ENCODE results near the gene KRT17.

The KRT17 gene

GRCh38 chr17:41624208-41625101, at the start of gene KRT17:
KRT17 (minus strand) TSS chr17:41624575; CDS start chr17:41624509, 66 bp downstream.
- in situ Hi-C loops (cut with HindIII; ENCODE audit: low sequenced_read_pairs): no loop called here

DNA sequence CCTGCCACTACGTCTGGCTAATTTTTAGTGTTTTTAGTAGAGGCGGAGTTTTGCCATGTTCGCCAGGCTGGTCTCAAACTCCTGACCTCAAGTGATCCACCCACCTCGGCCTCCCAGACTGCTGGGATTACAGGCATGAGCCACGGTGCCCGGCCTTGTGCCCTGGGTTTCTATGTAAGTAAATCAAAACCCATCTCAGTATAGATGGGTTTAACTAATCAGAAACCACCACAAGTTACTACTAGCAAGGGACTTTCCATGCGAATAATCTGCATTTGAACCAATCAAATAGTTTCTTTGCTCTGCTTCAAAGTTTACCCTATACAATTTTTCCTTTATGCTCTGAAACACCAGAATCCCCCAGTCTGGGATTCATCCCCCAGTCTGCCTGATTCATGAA, 47.8 kb upstream of the KRT17 start:
- in situ Hi-C loops (cut with HindIII; ENCODE audit: low sequenced_read_pairs): no loop called here

DNA sequence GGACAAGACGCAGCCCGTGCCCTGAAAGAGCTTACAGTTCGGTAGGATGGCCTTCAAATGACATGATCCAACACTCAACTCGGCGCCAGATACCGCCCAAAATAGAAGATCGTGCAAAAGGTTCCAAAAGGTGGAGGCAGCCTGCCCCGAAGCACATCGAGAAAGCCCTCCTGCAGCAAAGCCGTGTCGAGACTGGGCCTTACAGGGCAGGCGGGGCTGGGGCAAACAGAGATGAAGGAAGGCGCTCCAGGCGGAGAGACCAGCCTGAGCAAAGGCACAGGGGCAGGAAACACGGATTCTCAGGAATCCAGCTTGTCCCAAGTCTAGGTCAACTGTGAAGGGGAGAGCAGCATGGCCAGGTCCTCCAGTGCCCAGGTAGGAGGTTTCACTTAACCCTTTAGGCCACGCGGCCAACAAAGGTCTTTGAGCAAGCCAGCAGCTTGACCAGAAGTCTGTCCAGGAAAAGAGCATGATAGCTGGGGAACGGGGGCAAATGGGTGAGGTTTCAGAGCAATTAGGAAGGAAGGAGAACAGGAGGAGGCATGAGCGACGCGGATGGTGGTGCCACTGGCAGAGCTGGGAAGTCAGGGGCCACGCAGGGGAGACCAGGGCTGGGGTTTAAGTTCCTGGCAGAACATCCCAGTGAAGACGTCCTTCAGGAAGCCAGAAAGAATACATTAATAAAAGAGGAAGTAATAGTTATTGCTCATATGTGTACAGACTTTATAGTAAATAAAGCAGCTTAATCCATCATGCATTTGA, 43.1 kb upstream of the KRT17 start:
- in situ Hi-C loops (cut with HindIII; ENCODE audit: low sequenced_read_pairs): no loop called here

- in situ Hi-C loops (cut with HindIII; ENCODE audit: low sequenced_read_pairs): no loop called here
These were observed 42.4 kb upstream of the KRT17 start for GRCh38 chr17:41666708-41667279.

GRCh38 chr17:41666237-41666641, 41.9 kb upstream of the KRT17 start:
- in situ Hi-C loops (cut with HindIII; ENCODE audit: low sequenced_read_pairs): no loop called here

- in situ Hi-C loops (cut with HindIII; ENCODE audit: low sequenced_read_pairs): no loop called here
These were observed 41.3 kb upstream of the KRT17 start for GRCh38 chr17:41665566-41666236.

DNA sequence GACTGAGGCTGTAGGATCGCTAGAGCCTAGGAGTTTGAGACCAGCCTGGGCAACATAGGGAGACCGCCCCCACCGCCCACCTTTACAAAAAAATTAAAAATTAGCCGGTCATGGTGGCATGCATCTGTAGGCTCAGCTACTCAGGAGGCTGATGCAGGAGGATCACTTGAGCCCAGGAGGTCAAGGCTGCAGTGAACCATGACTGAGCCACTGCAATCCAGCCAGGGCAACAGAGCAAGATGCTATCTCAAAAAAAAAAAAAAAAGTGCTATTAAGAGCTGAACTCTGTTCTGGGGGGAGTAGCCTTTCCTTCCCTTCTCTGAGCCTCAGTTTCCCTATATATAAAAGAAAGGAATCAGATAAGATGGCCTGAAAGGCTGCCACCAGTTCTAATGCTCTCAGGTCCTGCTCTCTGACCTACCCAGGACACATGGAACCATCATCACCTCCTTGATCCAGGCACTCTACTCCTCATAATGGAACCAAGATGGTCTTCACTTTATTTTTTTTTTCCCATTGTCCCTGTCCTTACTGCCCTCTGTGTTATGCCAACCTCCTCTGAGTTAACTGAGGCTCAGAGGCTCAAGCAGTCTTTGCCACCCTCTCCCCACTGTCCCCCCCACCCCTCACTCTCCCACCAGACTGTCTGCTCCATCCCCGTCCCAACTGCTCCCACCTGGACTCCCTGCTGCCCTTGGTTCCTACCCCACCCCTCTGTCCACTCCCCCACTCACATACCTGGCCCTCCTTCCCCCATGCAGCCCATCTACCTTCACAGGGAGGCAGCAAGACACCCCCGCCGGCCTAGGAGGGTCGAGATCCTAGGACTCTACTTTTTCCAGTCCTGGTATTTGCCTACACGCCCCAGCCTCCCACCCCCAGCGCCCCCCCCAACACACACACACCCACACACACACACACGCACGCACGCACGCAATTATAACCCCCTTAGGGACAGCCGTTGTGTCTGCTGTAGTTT, 40.5 kb upstream of the KRT17 start:
- in situ Hi-C loops (cut with HindIII; ENCODE audit: low sequenced_read_pairs): no loop called here

GRCh38 chr17:41664172-41664457, 39.7 kb upstream of the KRT17 start:
- in situ Hi-C loops (cut with HindIII; ENCODE audit: low sequenced_read_pairs): no loop called here

DNA sequence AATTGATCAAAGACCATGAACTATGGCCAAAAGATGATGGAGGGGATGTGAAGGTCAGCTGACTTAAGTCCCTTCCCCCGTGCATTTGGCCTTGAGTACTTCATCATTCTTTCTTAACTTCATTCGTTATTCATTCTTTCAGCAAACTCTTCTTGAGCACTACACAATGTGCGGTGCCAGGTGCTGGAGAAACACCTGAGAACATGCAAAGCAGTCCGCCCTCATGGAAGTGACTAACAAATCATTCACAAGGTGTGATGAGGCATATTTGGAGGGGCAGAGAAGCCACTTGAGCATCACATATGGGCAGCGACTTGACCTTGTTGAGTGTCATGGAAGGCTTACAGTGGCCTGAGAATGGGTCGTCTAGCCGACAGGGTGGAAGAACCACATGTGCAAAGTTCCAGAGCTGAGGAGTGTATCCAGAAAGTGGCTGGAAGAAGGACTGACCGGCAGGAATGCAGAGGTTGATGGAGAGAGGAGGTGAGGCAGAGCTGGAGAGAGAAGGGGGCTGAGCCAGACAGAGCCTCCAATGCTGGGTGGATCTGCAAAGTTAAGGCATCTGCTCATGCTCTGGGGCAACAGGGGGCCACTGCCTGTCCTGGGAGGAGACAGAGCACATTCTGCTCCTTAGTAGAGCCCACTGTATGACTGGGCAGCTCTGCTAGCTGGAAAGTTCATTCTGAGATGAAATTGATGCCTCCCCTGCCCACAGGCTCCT, 39.2 kb upstream of the KRT17 start:
- in situ Hi-C loops (cut with HindIII; ENCODE audit: low sequenced_read_pairs): no loop called here

DNA sequence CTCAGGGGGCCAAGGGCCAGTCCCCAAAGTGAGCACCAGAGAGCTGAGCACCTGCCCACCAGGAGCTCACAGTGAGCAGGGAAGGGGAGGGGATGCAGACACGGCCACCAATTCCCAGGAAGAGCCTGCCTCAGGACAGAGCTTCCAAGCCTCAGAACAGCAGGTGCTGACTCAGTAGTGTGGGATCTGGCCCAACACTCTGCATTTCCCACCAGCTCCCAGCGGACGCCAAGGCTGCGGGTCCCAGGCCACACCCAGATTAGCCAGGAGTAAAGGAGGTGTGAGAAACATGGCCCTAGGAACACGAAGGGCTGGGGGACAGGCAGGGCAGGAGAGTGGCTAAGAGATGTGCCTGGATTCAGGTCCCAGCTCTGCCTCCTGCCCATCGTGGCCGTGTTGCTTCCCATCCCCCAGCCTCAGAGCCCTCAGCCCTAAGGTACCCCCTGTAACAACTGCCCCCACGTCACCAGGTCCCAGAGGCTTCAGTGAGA, 35.9 kb upstream of the KRT17 start:
- in situ Hi-C loops (cut with HindIII; ENCODE audit: low sequenced_read_pairs): no loop called here

DNA sequence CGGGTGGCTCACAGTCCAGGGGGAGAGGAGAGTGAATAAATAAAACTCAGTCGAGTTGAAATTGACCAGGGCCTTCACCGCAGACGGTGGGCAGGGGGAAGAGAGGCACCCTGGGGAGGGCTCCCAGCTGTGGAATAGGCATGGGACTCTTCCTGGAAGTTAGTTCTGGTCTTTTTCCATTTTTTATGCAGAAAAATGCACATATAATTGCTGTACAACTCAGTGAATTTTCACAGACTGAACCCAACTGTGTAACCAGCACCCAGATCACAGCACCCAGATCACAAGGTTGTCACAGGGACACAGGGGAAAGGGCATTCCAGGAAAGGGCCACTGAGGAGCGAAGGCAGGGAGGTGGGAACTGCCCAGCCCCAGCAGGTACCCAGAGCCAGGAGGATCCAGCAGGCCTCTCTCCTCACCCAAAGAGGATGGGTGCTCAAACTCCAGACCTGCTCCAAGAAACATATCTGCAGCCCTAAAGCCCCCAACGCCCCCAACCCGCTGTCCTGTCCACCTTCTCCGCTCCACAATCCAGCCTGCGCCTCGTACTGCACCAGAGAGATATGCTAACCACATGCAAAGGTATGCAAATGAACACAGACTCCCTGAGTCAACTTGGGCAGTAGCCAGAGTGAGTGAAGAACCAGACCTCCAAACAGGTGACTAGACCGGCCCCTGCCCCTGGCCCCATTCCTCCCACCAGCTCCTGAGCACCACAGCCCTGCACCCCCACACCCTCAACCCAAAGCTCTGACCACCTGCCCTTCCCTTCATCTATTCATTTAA, 35.2 kb upstream of the KRT17 start:
- in situ Hi-C loops (cut with HindIII; ENCODE audit: low sequenced_read_pairs): no loop called here

DNA sequence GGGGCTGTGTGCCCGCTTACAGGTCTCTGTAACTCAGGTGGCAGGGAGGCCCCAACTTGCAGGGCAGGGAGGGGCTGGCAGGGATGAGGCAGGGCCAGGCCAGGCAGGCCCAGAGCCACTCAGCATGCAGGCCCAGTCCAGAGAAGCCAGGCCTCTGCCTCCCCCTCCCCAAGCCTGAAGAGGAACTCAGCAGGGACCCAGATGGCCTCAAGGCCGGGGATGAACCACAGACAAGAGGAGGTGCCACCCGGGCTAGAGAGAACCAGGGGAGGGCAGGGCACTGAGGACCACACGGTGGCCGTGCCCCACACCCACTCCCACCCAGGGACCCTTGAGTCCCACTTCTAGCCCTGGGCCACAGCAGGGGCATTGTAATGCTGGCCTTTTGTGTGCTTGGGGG, 34.5 kb upstream of the KRT17 start:
- in situ Hi-C loops (cut with HindIII; ENCODE audit: low sequenced_read_pairs): no loop called here

DNA sequence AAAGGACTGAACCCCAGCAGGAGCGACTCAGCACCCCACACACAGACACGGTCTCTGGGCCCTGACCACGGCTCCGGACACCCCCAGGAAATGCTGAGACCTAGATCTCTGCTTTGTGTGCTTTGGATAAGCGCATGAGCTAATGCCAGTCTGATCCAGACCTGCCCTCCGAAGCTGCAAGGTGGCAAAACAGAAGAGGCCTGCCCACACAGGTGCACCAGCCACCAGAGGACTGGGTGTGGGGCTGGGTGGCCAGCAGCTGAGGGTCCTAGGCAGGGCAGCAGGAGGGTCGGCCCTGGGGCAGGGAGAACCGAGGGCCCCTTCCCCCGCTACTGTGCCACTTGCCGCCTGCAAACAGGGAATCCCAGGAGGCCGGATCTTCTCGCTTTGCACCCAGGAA, 33.6 kb upstream of the KRT17 start:
- in situ Hi-C loops (cut with HindIII; ENCODE audit: low sequenced_read_pairs): no loop called here

GRCh38 chr17:41657176-41657754, 32.9 kb upstream of the KRT17 start:
- in situ Hi-C loops (cut with HindIII; ENCODE audit: low sequenced_read_pairs): no loop called here

DNA sequence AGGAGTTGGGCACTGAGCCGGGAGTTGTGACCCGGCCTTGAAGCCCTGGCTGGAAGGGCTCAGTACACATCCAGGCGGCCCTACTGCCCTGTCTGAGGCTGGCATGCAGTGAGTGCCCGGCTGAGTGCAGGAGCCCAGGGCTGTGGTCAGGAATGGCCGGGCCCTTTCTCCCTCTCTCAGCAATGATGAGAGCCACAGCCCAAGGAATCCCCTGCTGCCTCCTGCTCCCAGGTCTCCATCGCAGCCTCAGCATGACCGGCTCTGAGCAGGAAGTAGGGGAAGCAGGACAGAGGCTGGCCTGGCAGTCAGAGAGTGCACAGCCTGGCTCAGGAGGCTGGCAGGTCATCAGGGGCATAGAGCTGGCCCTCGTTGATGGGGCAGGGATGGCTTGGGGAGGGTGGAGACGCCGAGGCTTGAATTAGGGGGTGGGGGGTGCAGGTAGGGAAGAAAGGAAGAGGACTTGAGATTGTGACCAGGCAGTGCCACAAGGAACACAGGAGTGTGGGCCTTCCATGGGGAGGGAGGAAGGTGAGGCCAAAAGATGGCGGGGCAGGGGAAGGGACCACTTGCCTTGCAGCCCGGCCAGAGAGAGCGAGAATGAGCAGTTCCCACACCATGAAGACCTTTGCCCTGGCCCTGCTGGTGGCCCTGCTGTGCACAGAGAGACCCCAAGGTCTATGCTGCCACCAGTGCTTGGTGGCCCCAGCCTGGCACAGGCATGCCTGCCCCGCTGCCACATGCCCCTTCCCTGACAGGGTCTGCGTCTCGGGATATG, 32.1 kb upstream of the KRT17 start:
- in situ Hi-C loops (cut with HindIII; ENCODE audit: low sequenced_read_pairs): no loop called here

- in situ Hi-C loops (cut with HindIII; ENCODE audit: low sequenced_read_pairs): no loop called here
These were observed 31.3 kb upstream of the KRT17 start for GRCh38 chr17:41655611-41656111.

Data from endothelial cell of hepatic sinusoid (primary cell).